ENCODE results near the gene GXYLT2.
"Not testable (repeated sequence)": the region's sequence is repeated elsewhere in the genome, so short reads cannot be mapped to it uniquely, and the experiment has no call there.

Gene GXYLT2

GRCh38 chr3:72892081-72892775 lies 4.4 kb downstream of the GXYLT2 start:
- DNase-seq (ENCODE audit: insufficient read length, low spot score) (no peak), FAIRE-seq (no peak)

DNA sequence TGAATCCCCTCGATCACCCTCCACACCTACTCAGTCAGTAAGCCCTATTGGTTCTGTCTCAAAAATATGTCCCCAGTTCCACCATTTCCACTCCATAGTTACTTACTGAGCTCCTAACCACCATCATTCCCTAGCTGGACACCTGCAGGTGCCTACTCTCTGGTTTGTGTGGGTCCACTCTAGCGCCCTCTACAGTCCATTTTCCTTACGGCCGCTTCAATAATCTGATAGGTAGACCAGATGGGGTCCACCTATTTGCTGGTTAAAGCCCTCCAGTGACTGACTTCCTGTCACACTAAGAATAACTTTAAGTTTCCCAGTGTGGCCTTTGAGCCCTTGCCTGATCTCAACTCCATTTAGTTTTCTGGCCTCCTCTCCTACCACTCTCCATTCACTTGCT lies 5.0 kb downstream of the GXYLT2 start:
- FAIRE-seq: peak; percentile 33
- no peak for DNase-seq (ENCODE audit: insufficient read length, low spot score)

GRCh38 chr3:72894976-72895552 lies 7.2 kb downstream of the GXYLT2 start:
- DNase-seq (ENCODE audit: insufficient read length, low spot score) (no peak), FAIRE-seq (no peak)

GRCh38 chr3:72896996-72897757 lies 9.3 kb downstream of the GXYLT2 start:
- no peak for FAIRE-seq
- DNase-seq (ENCODE audit: insufficient read length, low spot score): no peak

GRCh38 chr3:72897758-72898007 lies 9.8 kb downstream of the GXYLT2 start:
- FAIRE-seq: no peak
- no peak for DNase-seq (ENCODE audit: insufficient read length, low spot score)

- DNase-seq (ENCODE audit: insufficient read length, low spot score) (no peak), FAIRE-seq (no peak)
Measured at GRCh38 chr3:72899349-72899765, 11.5 kb downstream of the GXYLT2 start.

DNA sequence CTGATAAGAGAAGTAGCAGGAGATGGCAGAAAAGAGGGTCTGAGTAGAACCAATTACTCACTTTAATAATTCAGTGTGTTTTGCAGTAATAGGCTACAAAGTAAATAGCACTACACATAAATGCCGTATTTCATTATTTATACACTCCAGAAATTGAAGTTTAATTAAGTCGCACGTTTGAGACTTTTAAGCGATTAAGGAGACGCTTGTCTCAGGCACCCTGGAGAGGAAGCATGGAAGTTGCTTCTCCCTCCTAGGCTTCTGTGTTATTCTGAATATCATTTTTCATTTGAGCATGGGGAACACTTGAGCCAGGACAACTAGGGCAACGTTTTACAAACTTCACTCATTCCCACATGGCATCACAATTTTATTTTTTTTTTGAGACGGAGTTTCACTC lies 12.2 kb downstream of the GXYLT2 start:
- DNase-seq (ENCODE audit: insufficient read length, low spot score) (no peak), FAIRE-seq (no peak)

- DNase-seq (ENCODE audit: insufficient read length, low spot score) (no peak), FAIRE-seq (no peak)
Measured at GRCh38 chr3:72901840-72902239, 14.0 kb downstream of the GXYLT2 start.

DNA sequence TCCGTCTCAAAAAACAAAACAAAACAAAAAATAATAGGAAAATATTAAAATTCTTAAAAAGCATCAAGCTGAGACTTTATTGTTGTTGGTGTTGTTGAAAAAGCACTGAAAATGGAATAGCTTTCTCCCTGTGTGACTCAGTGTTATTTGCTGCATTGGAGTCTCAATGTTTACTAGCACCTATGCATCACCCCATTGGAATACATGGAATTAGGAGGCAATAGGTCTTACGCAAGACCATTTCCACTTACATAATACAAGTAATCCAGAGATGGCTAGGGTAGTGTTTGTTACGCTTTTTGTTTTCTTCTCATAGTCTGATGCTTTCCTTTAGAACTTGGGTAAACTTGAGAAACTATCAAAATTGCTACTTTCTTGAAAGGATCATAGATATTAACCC lies 15.2 kb downstream of the GXYLT2 start:
- peak; percentile 72 for DNase-seq (ENCODE audit: insufficient read length, low spot score)
- peak; percentile 72 for FAIRE-seq

DNA sequence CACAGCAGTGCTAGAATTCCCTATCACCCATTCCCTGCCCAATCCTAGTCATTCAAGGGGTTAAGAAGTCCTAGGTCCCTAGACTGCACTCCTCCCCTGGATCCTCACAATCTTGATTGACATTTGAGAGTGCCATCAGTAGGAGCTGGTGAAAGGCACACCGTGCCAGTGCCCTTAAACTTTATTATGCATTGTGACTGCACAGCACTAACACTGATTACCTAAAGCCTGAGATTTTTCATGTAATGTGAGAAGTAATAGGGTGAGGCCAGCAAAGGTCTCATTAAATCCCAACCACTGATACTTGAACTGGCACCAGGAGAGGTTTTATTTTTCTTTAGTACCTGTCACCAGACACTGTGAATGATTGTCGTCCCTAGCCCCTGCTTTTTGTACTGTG lies 16.3 kb downstream of the GXYLT2 start:
- FAIRE-seq (no peak), DNase-seq (ENCODE audit: insufficient read length, low spot score) (no peak)

GRCh38 chr3:72906154-72906553 lies 18.3 kb downstream of the GXYLT2 start:
- no peak for DNase-seq (ENCODE audit: insufficient read length, low spot score)
- no peak for FAIRE-seq

GRCh38 chr3:72907131-72907711 lies 19.4 kb downstream of the GXYLT2 start:
- FAIRE-seq (peak; percentile 26), DNase-seq (ENCODE audit: insufficient read length, low spot score) (no peak)

GRCh38 chr3:72907731-72908620 lies 20.1 kb downstream of the GXYLT2 start:
- no peak for DNase-seq (ENCODE audit: insufficient read length, low spot score)
- FAIRE-seq: peak; percentile 51

GRCh38 chr3:72909591-72909990 lies 21.7 kb downstream of the GXYLT2 start:
- DNase-seq (ENCODE audit: insufficient read length, low spot score) (no peak), FAIRE-seq (no peak)

- FAIRE-seq: no peak
- DNase-seq (ENCODE audit: insufficient read length, low spot score): no peak
Measured at GRCh38 chr3:72912532-72912931, 24.7 kb downstream of the GXYLT2 start.

- DNase-seq (ENCODE audit: insufficient read length, low spot score) (no peak), FAIRE-seq (no peak)
Measured at GRCh38 chr3:72914383-72914782, 26.5 kb downstream of the GXYLT2 start.

DNA sequence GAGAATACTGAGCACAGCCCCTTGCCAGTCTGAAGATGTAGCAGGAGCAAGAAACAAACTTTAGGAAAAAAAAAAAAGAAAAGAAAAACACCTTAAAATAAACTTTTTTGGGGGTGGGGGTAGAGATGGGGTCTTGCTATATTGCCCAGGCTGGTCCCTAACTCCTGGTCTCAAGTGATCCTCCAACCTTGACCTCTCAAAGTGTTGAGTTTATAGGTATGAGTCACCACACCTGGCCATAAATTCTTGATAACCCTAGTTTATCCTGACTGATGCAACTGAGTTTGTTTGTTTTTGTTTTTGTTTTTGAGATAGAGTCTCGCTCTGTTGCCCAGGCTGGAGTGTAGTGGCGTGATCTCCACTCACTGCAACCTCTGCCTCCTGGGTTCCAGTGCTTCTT lies 28.4 kb downstream of the GXYLT2 start:
- no peak for FAIRE-seq
- no peak for DNase-seq (ENCODE audit: insufficient read length, low spot score)

GRCh38 chr3:72919520-72919919 lies 31.7 kb downstream of the GXYLT2 start:
- FAIRE-seq: no peak
- DNase-seq (ENCODE audit: insufficient read length, low spot score): no peak

- DNase-seq (ENCODE audit: insufficient read length, low spot score): no peak
- no peak for FAIRE-seq
Measured at GRCh38 chr3:72924055-72924454, 36.2 kb downstream of the GXYLT2 start.

DNA sequence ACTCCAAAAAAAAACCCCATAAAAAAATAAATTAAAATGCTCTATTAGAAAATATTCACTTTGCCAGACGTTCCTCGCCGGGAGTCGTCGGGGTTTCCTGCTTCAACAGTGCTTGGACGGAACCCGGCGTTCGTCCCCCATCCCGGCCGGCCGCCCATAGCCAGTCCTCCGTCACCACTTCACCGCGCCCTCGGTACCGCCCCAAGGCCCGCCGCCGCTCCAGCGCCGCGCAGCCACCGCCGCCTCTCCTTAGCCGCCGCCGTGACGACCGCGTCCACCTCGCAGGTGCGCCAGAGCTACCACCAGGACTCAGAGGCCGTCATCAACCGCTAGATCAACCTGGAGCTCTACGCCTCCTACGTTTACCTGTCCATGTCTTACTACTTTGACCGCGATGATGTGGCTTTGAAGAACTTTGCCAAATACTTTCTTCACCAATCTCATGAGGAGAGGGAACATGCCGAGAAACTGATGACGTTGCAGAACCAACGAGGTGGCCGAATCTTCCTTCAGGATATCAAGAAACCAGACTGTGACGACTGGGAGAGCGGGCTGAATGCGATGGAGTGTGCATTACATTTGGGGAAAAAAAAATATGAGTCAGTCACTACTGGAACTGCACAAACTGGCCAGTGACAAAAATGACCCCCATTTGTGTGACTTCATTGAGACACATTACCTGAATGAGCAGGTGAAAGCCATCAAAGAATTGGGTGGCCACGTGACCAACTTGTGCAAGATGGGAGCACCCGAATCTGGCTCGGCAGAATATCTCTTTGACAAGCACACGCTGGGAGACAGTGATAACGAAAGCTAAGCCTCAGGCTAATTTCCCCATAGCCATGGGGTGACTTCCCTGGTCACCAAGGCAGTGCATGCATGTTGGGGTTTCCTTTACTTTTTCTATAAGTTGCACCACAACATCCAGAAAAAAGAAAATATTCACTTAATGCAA lies 41.2 kb downstream of the GXYLT2 start:
- not testable (repeated sequence) for DNase-seq (ENCODE audit: insufficient read length, low spot score); FAIRE-seq

Data from HTR-8/SVneo (cell line).